T-cell (primary cell): ENCODE measurements around the gene FOXO3. TPM values are rescaled to one million over a fixed set of nuclear protein-coding genes. Genes with fewer than 3 reads are reported as not detected.
"Not testable (repeated sequence)": the region's sequence is repeated elsewhere in the genome, so short reads cannot be mapped to it uniquely, and the experiment has no call there.

Experiments
- ATAC-seq, 4 experiments: fragments of 200-7000 bp in 3 of 4; fragments of 150-1000 bp in 1 of 4; cut with Tn5 transposase; replicated peaks in 1 of 4; 1 replicate in 3 of 4; 2 replicates in 1 of 4; pipeline ENCODE4 v1.10.0; 2021; ENCODE audit warnings: moderate library complexity in 3 of 4, mild to moderate bottlenecking in 2 of 4, moderate number of reproducible peaks in 1 of 4
- CTCF ChIA-PET, 2 donors: fragments of 300-600 bp; sonication (Branson Sonifier 250); formaldehyde crosslinking; loops; one replicate each; lab custom pipeline; 2022; ENCODE audit warnings: antibody characterized with exemption in 2 of 2; lab: Charles Lee
- POLR2A ChIA-PET, 2 donors: fragments of 300-600 bp; sonication (Branson Sonifier 250); formaldehyde crosslinking; loops; one replicate each; lab custom pipeline; 2022; ENCODE audit warnings: antibody characterized with exemption in 2 of 2; lab: Charles Lee
- DNase-seq, 35 experiments: peaks; one replicate each; pipeline versions ENCODE4 v3.0.0 to v3.0.0-alpha.2; 2013 to 2023
- H3K27ac ChIP-seq: one replicate; pipeline ENCODE4 v1.5.1; 2013; ENCODE audit warnings: low read length
- H3K27me3 ChIP-seq, 2 experiments: replicated peaks in 1 of 2; 1 replicate in 1 of 2; 2 replicates in 1 of 2; pipeline versions ENCODE4 v1.6.1 to v1.7.0; 2013; ENCODE audit warnings: low read length in 1 of 2, mixed read lengths in 1 of 2; ENCODE audit not compliant: control insufficient read depth in 2 of 2, insufficient read depth in 2 of 2; ENCODE audit errors: extremely low read depth in 1 of 2
- H3K36me3 ChIP-seq, 2 donors: 1 replicate in 1 of 2; 2 replicates in 1 of 2; pipeline versions ENCODE4 v1.6.1 to v1.7.0; 2013; ENCODE audit warnings: low read length in 1 of 2; ENCODE audit not compliant: control insufficient read depth in 2 of 2, insufficient read depth in 1 of 2; ENCODE audit errors: extremely low read depth in 1 of 2
- H3K4me1 ChIP-seq, 2 experiments: 1 replicate in 1 of 2; 2 replicates in 1 of 2; pipeline versions ENCODE4 v1.6.1 to v1.7.0; 2013; ENCODE audit warnings: low read length in 2 of 2, mixed read lengths in 1 of 2; ENCODE audit not compliant: insufficient read depth in 2 of 2, control insufficient read depth in 1 of 2; ENCODE audit errors: extremely low read depth in 1 of 2
- H3K4me3 ChIP-seq, 2 donors: 1 replicate in 1 of 2; 2 replicates in 1 of 2; pipeline versions ENCODE4 v1.5.1 to v1.7.0; 2013; ENCODE audit warnings: mild to moderate bottlenecking in 2 of 2, low read length in 1 of 2, moderate library complexity in 1 of 2; ENCODE audit not compliant: control insufficient read depth in 1 of 2; ENCODE audit errors: extremely low read depth in 1 of 2
- H3K9me3 ChIP-seq: 2 replicates; pipeline ENCODE4 v1.7.0; 2013
- H3K27ac Mint-ChIP-seq, 2 donors: one replicate each; pipeline ENCODE4 v1.8.0; 2020 to 2021; ENCODE audit warnings: mild to moderate bottlenecking in 2 of 2, mixed read lengths in 2 of 2
- H3K27me3 Mint-ChIP-seq, 2 donors: one replicate each; pipeline ENCODE4 v1.8.0; 2021 to 2022; ENCODE audit warnings: mixed read lengths in 2 of 2
- H3K36me3 Mint-ChIP-seq: one replicate; pipeline ENCODE4 v1.8.0; 2021; ENCODE audit warnings: mixed read lengths
- H3K4me1 Mint-ChIP-seq, 3 donors: one replicate each; pipeline ENCODE4 v1.8.0; 2020 to 2022; ENCODE audit warnings: mixed read lengths in 3 of 3, mild to moderate bottlenecking in 1 of 3
- H3K4me3 Mint-ChIP-seq, 3 donors: one replicate each; pipeline ENCODE4 v1.8.0; 2020 to 2022; ENCODE audit warnings: mild to moderate bottlenecking in 3 of 3, mixed read lengths in 3 of 3, moderate library complexity in 3 of 3
- H3K9me3 Mint-ChIP-seq, 3 donors: one replicate each; pipeline ENCODE4 v1.8.0; 2020 to 2022; ENCODE audit warnings: mixed read lengths in 3 of 3
- WGBS: methylation state at CpG from one replicate; pipeline ENCODE4 v1.1.5; 2013; ENCODE audit warnings: missing lambda C conversion rate; ENCODE audit not compliant: insufficient coverage; 5-methylcytosine and 5-hydroxymethylcytosine counted together
- total RNA-seq, 35 experiments: library from RNA in 6 of 35; stranded (reverse) in 6 of 35; fragments of 120-200 nt in 1 of 35; gene quantifications; one replicate each; pipeline versions ENCODE4 v1.2.1 to v1.2.4 and lab custom pipeline; 2013 to 2026

Gene FOXO3
- total RNA-seq, 5 donors from 2014 or later (not counting 1 experiment from before 2014, with no cell fraction given): 21.5 to 26.2 (median 22.2) TPM

DNA sequence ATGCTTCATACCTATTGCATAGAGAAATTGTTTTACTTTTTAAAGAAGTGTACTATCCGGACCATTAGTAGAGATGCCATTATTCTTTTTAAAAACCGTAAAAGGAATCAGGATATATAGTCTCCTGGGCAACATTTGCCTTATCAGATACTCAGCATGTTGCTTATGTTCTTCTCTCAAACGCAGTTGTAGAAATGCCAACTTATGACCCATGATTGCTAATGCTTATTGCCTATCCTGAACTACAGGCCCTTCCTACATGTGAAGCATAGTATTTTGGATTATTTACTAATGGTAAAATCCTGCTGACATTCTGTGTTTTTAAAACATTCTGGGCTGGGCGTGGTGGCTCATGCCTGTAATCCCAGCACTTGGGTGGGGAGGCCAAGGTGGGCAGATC, 99.5 kb downstream of the FOXO3 start:
- peaks cover 40% of the 10 kb centered on the region for H3K36me3 Mint-ChIP-seq
- no peak overlapping the region for H3K27ac ChIP-seq
- H3K9me3 ChIP-seq: no peaks in the 10 kb centered on the region
- no peak overlapping the region for H3K4me3 Mint-ChIP-seq
- POLR2A ChIA-PET: no interaction called here
- no peaks in the 10 kb centered on the region for H3K27me3 ChIP-seq
- H3K27me3 Mint-ChIP-seq: no peaks in the 10 kb centered on the region
- peaks cover 0 to 9% of the 10 kb centered on the region in 2 donors for H3K36me3 ChIP-seq
- CTCF ChIA-PET: no interaction called here
- H3K4me1 ChIP-seq: no peaks in the 10 kb centered on the region
- WGBS: 93% methylated on average over 2 of the region's 4 CpGs
- H3K4me3 ChIP-seq: no peak overlapping the region
- H3K9me3 Mint-ChIP-seq: no peaks in the 10 kb centered on the region
- ATAC-seq (no peak), DNase-seq (no peak)
- no peak overlapping the region for H3K27ac Mint-ChIP-seq
- H3K4me1 Mint-ChIP-seq: peaks cover 11 to 33% (median 25%) of the 10 kb centered on the region in 3 donors

DNA sequence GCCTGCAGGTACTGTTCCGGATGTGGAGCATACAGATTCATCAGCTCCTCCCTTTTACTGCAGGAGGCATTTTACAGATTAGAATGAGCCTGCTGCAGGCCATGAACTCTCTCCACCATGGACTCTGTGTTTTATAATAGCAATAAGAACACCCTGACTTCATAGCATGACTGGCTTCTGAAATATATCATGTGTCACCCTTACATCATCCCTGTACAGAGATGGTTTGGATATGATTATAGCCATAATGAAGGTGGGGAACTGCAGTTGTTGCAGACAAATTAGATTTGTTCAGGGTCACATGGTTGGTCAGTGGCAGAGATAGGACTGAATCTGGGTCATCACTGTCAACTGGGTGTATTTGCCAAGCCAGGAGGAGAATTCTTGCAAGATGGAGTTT, 100.7 kb downstream of the FOXO3 start:
- no peaks in the 10 kb centered on the region for H3K27me3 Mint-ChIP-seq
- peaks cover 0 to 9% of the 10 kb centered on the region in 2 donors for H3K36me3 ChIP-seq
- no peaks in the 10 kb centered on the region for H3K27me3 ChIP-seq
- H3K4me3 ChIP-seq: no peak overlapping the region
- no peaks in the 10 kb centered on the region for H3K9me3 Mint-ChIP-seq
- POLR2A ChIA-PET: interaction anchor here (0.5 kb wide), 2 partner anchors 121 to 440 kb away, joined by 3 read pairs; no protein-coding TSS in a partner anchor
- ATAC-seq: no peak
- peaks cover 36% of the 10 kb centered on the region for H3K36me3 Mint-ChIP-seq
- WGBS: no CpG with 5 or more reads among the region's 1 CpG
- H3K27ac ChIP-seq: no peak overlapping the region
- no peaks in the 10 kb centered on the region for H3K9me3 ChIP-seq
- H3K4me3 Mint-ChIP-seq: no peak overlapping the region
- no peak overlapping the region for H3K27ac Mint-ChIP-seq
- H3K4me1 Mint-ChIP-seq: peaks cover 10 to 39% (median 25%) of the 10 kb centered on the region in 3 donors
- CTCF ChIA-PET: no interaction called here
- no peaks in the 10 kb centered on the region for H3K4me1 ChIP-seq
- no peak for DNase-seq

GRCh38 chr6:108661982-108662381, 101.3 kb downstream of the FOXO3 start:
- peaks cover 33% of the 10 kb centered on the region for H3K36me3 Mint-ChIP-seq
- H3K4me1 ChIP-seq: no peaks in the 10 kb centered on the region
- no peaks in the 10 kb centered on the region for H3K27me3 ChIP-seq
- H3K27ac Mint-ChIP-seq: no peak overlapping the region
- peaks cover 0 to 9% of the 10 kb centered on the region in 2 donors for H3K36me3 ChIP-seq
- no CpG with 5 or more reads among the region's 2 CpGs for WGBS
- no peak overlapping the region for H3K4me3 Mint-ChIP-seq
- H3K4me1 Mint-ChIP-seq: peaks cover 10 to 40% (median 26%) of the 10 kb centered on the region in 3 donors
- no peaks in the 10 kb centered on the region for H3K9me3 ChIP-seq
- CTCF ChIA-PET: no interaction called here
- no peaks in the 10 kb centered on the region for H3K27me3 Mint-ChIP-seq
- POLR2A ChIA-PET: interaction anchor here (0.5 kb wide), 2 partner anchors 121 to 441 kb away, joined by 3 read pairs; no protein-coding TSS in a partner anchor
- H3K9me3 Mint-ChIP-seq: no peaks in the 10 kb centered on the region
- no peak overlapping the region for H3K4me3 ChIP-seq
- H3K27ac ChIP-seq: no peak overlapping the region
- no peak for ATAC-seq
- DNase-seq: no peak

DNA sequence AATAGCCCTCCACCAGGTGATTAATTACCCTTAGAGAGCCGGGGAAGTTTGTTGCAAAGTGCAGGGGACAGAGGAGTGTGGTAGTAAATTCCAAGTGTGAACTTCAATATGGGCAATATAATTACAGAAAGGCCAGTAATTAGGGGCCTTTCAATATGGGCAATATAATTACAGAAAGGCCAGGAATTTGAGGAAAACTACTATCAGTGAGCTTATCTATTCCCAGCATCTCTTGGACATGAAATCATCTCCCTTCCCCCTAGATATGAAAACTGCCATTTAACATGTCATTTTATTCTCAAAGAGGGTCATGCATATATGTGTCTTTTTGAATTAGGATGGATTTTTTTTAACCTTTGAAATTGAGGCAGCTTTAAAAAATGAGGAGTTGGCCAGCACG, 102.0 kb downstream of the FOXO3 start:
- H3K4me3 ChIP-seq: no peak overlapping the region
- no peaks in the 10 kb centered on the region for H3K4me1 ChIP-seq
- no peak overlapping the region for H3K27ac ChIP-seq
- peaks cover 17 to 40% (median 30%) of the 10 kb centered on the region in 3 donors for H3K4me1 Mint-ChIP-seq
- H3K9me3 ChIP-seq: no peaks in the 10 kb centered on the region
- H3K4me3 Mint-ChIP-seq: no peak overlapping the region
- 100% methylated on average over 2 of the region's 2 CpGs for WGBS
- H3K36me3 ChIP-seq: peaks cover 0 to 9% of the 10 kb centered on the region in 2 donors
- no peaks in the 10 kb centered on the region for H3K27me3 Mint-ChIP-seq
- ATAC-seq (no peak), DNase-seq (no peak)
- H3K27ac Mint-ChIP-seq: no peak overlapping the region
- H3K27me3 ChIP-seq: no peaks in the 10 kb centered on the region
- H3K9me3 Mint-ChIP-seq: no peaks in the 10 kb centered on the region
- CTCF ChIA-PET: no interaction called here
- POLR2A ChIA-PET: no interaction called here
- peaks cover 39% of the 10 kb centered on the region for H3K36me3 Mint-ChIP-seq

DNA sequence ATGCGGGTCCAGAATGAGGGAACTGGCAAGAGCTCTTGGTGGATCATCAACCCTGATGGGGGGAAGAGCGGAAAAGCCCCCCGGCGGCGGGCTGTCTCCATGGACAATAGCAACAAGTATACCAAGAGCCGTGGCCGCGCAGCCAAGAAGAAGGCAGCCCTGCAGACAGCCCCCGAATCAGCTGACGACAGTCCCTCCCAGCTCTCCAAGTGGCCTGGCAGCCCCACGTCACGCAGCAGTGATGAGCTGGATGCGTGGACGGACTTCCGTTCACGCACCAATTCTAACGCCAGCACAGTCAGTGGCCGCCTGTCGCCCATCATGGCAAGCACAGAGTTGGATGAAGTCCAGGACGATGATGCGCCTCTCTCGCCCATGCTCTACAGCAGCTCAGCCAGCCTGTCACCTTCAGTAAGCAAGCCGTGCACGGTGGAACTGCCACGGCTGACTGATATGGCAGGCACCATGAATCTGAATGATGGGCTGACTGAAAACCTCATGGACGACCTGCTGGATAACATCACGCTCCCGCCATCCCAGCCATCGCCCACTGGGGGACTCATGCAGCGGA, 102.9 kb downstream of the FOXO3 start:
- H3K27ac ChIP-seq, H3K4me3 ChIP-seq, H3K9me3 Mint-ChIP-seq, CTCF ChIA-PET, ATAC-seq, H3K27me3 ChIP-seq, H3K27ac Mint-ChIP-seq, POLR2A ChIA-PET, H3K4me3 Mint-ChIP-seq, H3K9me3 ChIP-seq, H3K27me3 Mint-ChIP-seq, H3K4me1 ChIP-seq, DNase-seq: not testable (repeated sequence)
- 99% methylated on average over 14 of the region's 30 CpGs for WGBS
- peaks cover 22 to 42% (median 32%) of the 10 kb centered on the region in 3 donors for H3K4me1 Mint-ChIP-seq
- H3K36me3 ChIP-seq: peaks cover 0 to 12% of the 10 kb centered on the region in 2 donors
- H3K36me3 Mint-ChIP-seq: peaks cover 41% of the 10 kb centered on the region

- H3K36me3 Mint-ChIP-seq: peaks cover 47% of the 10 kb centered on the region
- POLR2A ChIA-PET: no interaction called here
- CTCF ChIA-PET: no interaction called here
Observed at GRCh38 chr6:108665495-108666196, 104.9 kb downstream of the FOXO3 start.

More at GRCh38 chr6:108665495-108666196, 104.9 kb downstream of the FOXO3 start:
- H3K27me3 Mint-ChIP-seq: no peaks in the 10 kb centered on the region
- H3K27ac Mint-ChIP-seq: no peak overlapping the region
- ATAC-seq: no peak
- no CpG with 5 or more reads among the region's 3 CpGs for WGBS
- Histone ChIP-seq H3K27ac (no peak overlapping the region), H3K9me3 (no peaks in the 10 kb centered on the region), H3K27me3 (no peaks in the 10 kb centered on the region), H3K4me1 (no peaks in the 10 kb centered on the region), H3K36me3 (peaks cover 0 to 12% of the 10 kb centered on the region in 2 donors), H3K4me3 (no peak overlapping the region)
- H3K4me1 Mint-ChIP-seq: peaks cover 38 to 56% (median 44%) of the 10 kb centered on the region in 3 donors
- H3K9me3 Mint-ChIP-seq: no peaks in the 10 kb centered on the region
- no peak overlapping the region for H3K4me3 Mint-ChIP-seq
- DNase-seq: no peak
